Measurements from ENCODE around the gene RNASE9.
"Not testable (repeated sequence)": the region's sequence is repeated elsewhere in the genome, so short reads cannot be mapped to it uniquely, and the experiment has no call there.

Gene RNASE9

DNA sequence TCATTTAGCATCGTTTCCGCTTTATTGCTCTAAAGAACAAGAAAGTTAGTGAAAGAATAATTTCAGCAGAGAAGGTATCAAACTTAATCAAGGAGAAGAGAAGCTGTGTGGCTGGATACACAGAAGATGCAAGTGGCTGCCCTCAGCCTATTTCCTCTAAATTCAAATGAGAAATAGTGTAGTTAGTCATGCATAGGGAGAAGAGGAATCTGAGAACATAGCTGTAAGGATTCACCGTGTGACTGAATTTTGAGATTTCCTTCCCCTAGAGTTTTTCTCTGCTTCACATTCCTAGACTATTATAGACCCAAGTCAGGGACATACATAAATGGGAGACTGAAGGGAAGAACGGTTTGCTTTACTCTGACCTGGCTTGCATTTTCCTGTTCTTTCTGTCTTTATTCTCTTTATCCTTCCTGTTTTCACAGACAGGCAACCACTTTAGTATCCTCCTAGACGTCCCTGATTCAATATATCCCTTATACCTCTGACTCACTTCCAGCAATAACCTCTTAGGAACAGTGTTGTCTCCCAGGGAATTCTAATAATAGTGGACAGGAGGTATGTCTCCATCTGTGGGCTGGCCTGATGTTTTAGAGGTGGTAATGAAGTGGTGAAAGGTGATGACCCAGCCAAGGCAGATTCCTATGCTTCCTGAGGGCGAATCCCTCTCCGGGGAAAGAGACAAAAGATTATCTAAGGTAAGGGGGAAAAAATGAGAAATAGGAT lies 48.5 kb downstream of the RNASE9 start:
- Histone ChIP-seq H3K9me3 (ENCODE audit: insufficient read depth, low read depth, low read length) (no peaks in the 10 kb centered on the region), H3K9ac (ENCODE audit: low read depth, low read length) (no peak overlapping the region), H3K27ac (ENCODE audit: low read length) (no peak overlapping the region), H3K36me3 (ENCODE audit: insufficient read depth, low read depth, low read length) (no peaks in the 10 kb centered on the region), H3K27me3 (ENCODE audit: insufficient read depth, low read length) (no peaks in the 10 kb centered on the region), H3K4me3 (ENCODE audit: low read length) (no peak overlapping the region), H3K4me1 (ENCODE audit: insufficient read depth, low read length) (0 out of 2 replicates have a peak, but pooled peaks cover 3% of the 10 kb centered on the region)

DNA sequence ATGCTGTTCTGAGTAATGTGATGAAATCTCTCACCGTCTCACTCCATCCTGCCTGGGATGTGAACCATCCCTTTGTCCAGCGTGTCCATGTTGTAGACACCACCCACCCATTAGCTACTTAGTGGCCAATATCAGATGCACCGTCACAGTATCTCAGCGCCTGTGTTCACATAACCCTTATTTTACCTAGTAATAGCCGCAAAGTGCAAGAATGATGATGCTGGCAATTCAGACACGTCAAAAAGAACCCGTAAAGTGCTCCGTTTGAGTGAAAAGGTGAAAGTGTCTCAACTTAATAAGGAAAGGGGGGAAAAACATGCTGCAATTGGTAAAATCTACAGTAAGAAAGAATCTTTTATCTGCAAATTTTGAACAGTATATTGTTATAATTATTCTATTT lies 52.5 kb downstream of the RNASE9 start:
- H3K4me3 ChIP-seq (ENCODE audit: low read length) = no peak overlapping the region
- H3K27me3 ChIP-seq (ENCODE audit: insufficient read depth, low read length) = no peaks in the 10 kb centered on the region
- H3K9ac ChIP-seq (ENCODE audit: low read depth, low read length) = no peak overlapping the region

DNA sequence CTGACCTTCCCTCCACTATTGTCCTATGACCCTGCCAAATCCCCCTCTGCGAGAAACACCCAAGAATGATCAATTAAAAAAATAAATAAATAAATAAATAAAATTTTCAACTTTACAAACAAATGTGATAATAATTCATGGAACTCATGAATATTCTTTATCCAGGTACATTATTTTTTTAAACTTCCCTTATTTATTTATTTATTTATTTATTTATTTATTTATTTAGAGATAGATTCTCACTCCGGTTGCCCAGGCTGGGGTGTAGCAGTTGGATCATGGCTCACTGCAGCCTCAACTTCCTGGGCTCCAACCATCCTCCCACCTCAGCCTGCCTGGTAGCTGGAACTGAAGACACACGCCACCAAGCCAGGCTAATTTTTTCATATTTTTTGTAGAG lies 53.3 kb downstream of the RNASE9 start:
- not testable (repeated sequence) for H3K36me3 ChIP-seq (ENCODE audit: insufficient read depth, low read depth, low read length); H3K9ac ChIP-seq (ENCODE audit: low read depth, low read length); H3K27ac ChIP-seq (ENCODE audit: low read length); H3K4me3 ChIP-seq (ENCODE audit: low read length); H3K27me3 ChIP-seq (ENCODE audit: insufficient read depth, low read length); H3K4me1 ChIP-seq (ENCODE audit: insufficient read depth, low read length); H3K9me3 ChIP-seq (ENCODE audit: insufficient read depth, low read depth, low read length)

More for the DNA sequence above, 52.5 kb downstream of the RNASE9 start:
- Histone ChIP-seq H3K36me3 (ENCODE audit: insufficient read depth, low read depth, low read length) (no peaks in the 10 kb centered on the region), H3K9me3 (ENCODE audit: insufficient read depth, low read depth, low read length) (no peaks in the 10 kb centered on the region), H3K27ac (ENCODE audit: low read length) (no peak overlapping the region), H3K4me1 (ENCODE audit: insufficient read depth, low read length) (0 out of 2 replicates have a peak, but pooled peaks cover 3% of the 10 kb centered on the region)

DNA sequence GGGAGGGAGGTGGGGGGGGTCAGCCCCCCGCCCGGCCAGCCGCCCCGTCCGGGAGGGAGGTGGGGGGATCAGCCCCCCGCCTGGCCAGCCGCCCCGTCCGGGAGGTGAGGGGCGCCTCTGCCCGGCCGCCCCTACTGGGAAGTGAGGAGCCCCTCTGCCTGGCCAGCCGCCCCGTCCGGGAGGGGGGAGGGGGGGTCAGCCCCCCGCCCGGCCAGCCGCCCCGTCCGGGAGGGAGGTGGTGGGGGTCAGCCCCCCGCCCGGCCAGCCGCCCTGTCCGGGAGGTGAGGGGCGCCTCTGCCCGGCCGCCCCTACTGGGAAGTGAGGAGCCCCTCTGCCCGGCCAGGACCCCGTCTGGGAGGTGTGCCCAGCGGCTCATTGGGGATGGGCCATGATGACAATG lies 54.1 kb downstream of the RNASE9 start:
- H3K9me3 ChIP-seq (ENCODE audit: insufficient read depth, low read depth, low read length); H3K9ac ChIP-seq (ENCODE audit: low read depth, low read length); H3K4me1 ChIP-seq (ENCODE audit: insufficient read depth, low read length): not testable (repeated sequence)

DNA sequence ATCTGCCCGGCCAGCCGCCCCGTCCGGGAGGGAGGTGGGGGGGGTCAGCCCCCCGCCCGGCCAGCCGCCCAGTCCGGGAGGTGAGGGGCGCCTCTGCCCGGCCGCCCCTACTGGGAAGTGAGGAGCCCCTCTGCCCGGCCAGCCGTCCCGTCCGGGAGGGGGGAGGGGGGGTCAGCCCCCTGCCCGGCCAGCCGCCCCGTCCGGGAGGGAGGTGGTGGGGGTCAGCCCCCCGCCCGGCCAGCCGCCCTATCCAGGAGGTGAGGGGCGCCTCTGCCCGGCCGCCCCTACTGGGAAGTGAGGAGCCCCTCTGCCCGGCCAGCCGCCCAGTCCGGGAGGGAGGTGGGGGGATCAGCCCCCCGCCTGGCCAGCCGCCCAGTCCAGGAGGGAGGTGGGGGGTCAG lies 54.6 kb downstream of the RNASE9 start:
- H3K4me3 ChIP-seq (ENCODE audit: low read length); H3K27me3 ChIP-seq (ENCODE audit: insufficient read depth, low read length); H3K9ac ChIP-seq (ENCODE audit: low read depth, low read length); H3K9me3 ChIP-seq (ENCODE audit: insufficient read depth, low read depth, low read length); H3K4me1 ChIP-seq (ENCODE audit: insufficient read depth, low read length); H3K36me3 ChIP-seq (ENCODE audit: insufficient read depth, low read depth, low read length); H3K27ac ChIP-seq (ENCODE audit: low read length): not testable (repeated sequence)

More for the DNA sequence above, 54.1 kb downstream of the RNASE9 start:
- H3K27ac ChIP-seq (ENCODE audit: low read length); H3K27me3 ChIP-seq (ENCODE audit: insufficient read depth, low read length); H3K36me3 ChIP-seq (ENCODE audit: insufficient read depth, low read depth, low read length); H3K4me3 ChIP-seq (ENCODE audit: low read length): not testable (repeated sequence)

Measured in iPS-20b (cell line).